Pancreas (tissue), 10 donors: Measurements from ENCODE around the gene CTNNA3. TPM values are rescaled to one million over a fixed set of nuclear protein-coding genes. Genes with fewer than 3 reads are reported as not detected.

Experiments
- ATAC-seq, 4 donors: fragments of 200-7000 bp; cut with Tn5 transposase; one replicate each; pipeline versions ENCODE4 v1.8.0 to v1.9.1; 2020; ENCODE audit warnings: mild to moderate bottlenecking in 4 of 4, moderate library complexity in 4 of 4
- DNase-seq, 6 donors: peaks; one replicate each; pipeline ENCODE4 v3.0.0-alpha.2; 2020
- FAIRE-seq: peaks from 2 replicates; lab custom pipeline; 2012; peaks lifted over from hg19 to GRCh38; lab: Jason Lieb, UNC
- H3K27ac ChIP-seq, 4 donors: fragments of 200-600 bp; sonication (generic); 1 replicate in 3 of 4; 2 replicates in 1 of 4; pipeline versions ENCODE4 v1.5.0 to v1.8.0; 2020
- H3K27me3 ChIP-seq, 4 donors: fragments of 200-600 bp; one replicate each; pipeline ENCODE4 v1.8.0; 2021
- H3K36me3 ChIP-seq, 3 donors: fragments of 200-600 bp; sonication (generic) in 1 of 3; one replicate each; pipeline versions ENCODE4 v1.5.0 to v1.8.0; 2020 to 2021
- H3K4me1 ChIP-seq, 3 donors: fragments of 200-600 bp; one replicate each; pipeline ENCODE4 v1.8.0; 2021
- H3K4me3 ChIP-seq, 4 donors: fragments of 200-600 bp; sonication (generic) in 2 of 4; one replicate each; pipeline versions ENCODE4 v1.5.0 to v1.8.0; 2020 to 2021
- H3K9me3 ChIP-seq, 4 donors: fragments of 200-600 bp; one replicate each; pipeline ENCODE4 v1.8.0; 2021
- WGBS, 2 donors: extraction: QIAGEN DNeasy Blood & Tissue Kit; methylation state at CpG; one replicate each; pipeline ENCODE4 v1.1.7; 2013; 5-methylcytosine and 5-hydroxymethylcytosine counted together
- intact Hi-C, 3 donors: fragments of 100-400 bp; cut with DNase I; formaldehyde crosslinking; loops; one replicate each; pipeline versions ENCODE4 v1.11.1 to v1.14.2; 2022
- polyA plus RNA-seq, 2 donors: library from polyadenylated mRNA; stranded (reverse); fragments of 200-250 nt; gene quantifications; one replicate each; pipeline ENCODE4 v1.2.3, GENCODE V29; 2013
- total RNA-seq, 6 donors: library from RNA; stranded (reverse); fragmentation: NEBNext Ultra II Directional in 4 of 6; extraction: Animal tissue kit (Norgen Biotek cat#: 25700) in 4 of 6; gene quantifications; one replicate each; pipeline versions ENCODE4 v1.2.1 to v1.2.4, GENCODE V29; 2021 to 2023
- TF ChIP-seq, protein P1 (sequence below), 4 donors: fragments of 200-600 bp; sonication (generic) in 3 of 4; IDR thresholded peaks; one replicate each; pipeline versions ENCODE4 v1.5.0 to v1.8.0; 2021; ENCODE audit warnings: antibody characterized with exemption in 4 of 4
- donor health status: healthy with polysubstance abuse.
- donor health status: DM: no; HTN: no; CAD: no; lungs with moderate emphysema.
- donor health status: DM: no; HTN: no; CAD: no.
- donor health status: control.
- donor health status: control.
- donor health status: Bipolar disorder and iron deficiency.
- donor health status: DM: yes; HTN: yes; CAD: no.
- donor health status: DM: no; HTN: no; CAD: no.
- donor health status: DM: no; HTN: no; CAD: no.
- donor health status: DM: yes; HTN: yes; CAD: no.

Gene CTNNA3
- total and polyA plus RNA-seq, 8 donors = 0.02 to 0.83 (median 0.21) TPM

- Histone ChIP-seq H3K27ac (no peak overlapping the region), H3K27me3 (no peaks in the 10 kb centered on the region), H3K36me3 (no peaks in the 10 kb centered on the region), H3K4me3 (no peak overlapping the region), H3K9me3 (no peaks in the 10 kb centered on the region), H3K4me1 (no peaks in the 10 kb centered on the region)
- no peak for ATAC-seq
- 67 to 84% methylated on average over 5 of the region's 5 CpGs for WGBS, 2 donors
- TF ChIP-seq, protein P1, sequence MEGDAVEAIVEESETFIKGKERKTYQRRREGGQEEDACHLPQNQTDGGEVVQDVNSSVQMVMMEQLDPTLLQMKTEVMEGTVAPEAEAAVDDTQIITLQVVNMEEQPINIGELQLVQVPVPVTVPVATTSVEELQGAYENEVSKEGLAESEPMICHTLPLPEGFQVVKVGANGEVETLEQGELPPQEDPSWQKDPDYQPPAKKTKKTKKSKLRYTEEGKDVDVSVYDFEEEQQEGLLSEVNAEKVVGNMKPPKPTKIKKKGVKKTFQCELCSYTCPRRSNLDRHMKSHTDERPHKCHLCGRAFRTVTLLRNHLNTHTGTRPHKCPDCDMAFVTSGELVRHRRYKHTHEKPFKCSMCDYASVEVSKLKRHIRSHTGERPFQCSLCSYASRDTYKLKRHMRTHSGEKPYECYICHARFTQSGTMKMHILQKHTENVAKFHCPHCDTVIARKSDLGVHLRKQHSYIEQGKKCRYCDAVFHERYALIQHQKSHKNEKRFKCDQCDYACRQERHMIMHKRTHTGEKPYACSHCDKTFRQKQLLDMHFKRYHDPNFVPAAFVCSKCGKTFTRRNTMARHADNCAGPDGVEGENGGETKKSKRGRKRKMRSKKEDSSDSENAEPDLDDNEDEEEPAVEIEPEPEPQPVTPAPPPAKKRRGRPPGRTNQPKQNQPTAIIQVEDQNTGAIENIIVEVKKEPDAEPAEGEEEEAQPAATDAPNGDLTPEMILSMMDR (IDR thresholded peaks at IDR 0.05) = no peak
- DNase-seq = no peak
- no peak for FAIRE-seq
- intact Hi-C loops = no loop called here
Measured at GRCh38 chr10:66390926-66391325, 1305.1 kb downstream of the CTNNA3 start.

- Histone ChIP-seq H3K36me3 (no peaks in the 10 kb centered on the region), H3K4me3 (no peak overlapping the region), H3K27ac (no peak overlapping the region), H3K27me3 (no peaks in the 10 kb centered on the region), H3K9me3 (no peaks in the 10 kb centered on the region), H3K4me1 (no peaks in the 10 kb centered on the region)
- TF ChIP-seq, protein P1 (IDR thresholded peaks at IDR 0.05) = no peak
- DNase-seq (no peak), ATAC-seq (no peak), FAIRE-seq (no peak)
- intact Hi-C loops = no loop called here
Measured at GRCh38 chr10:66381045-66381444, 1315.0 kb downstream of the CTNNA3 start.

DNA sequence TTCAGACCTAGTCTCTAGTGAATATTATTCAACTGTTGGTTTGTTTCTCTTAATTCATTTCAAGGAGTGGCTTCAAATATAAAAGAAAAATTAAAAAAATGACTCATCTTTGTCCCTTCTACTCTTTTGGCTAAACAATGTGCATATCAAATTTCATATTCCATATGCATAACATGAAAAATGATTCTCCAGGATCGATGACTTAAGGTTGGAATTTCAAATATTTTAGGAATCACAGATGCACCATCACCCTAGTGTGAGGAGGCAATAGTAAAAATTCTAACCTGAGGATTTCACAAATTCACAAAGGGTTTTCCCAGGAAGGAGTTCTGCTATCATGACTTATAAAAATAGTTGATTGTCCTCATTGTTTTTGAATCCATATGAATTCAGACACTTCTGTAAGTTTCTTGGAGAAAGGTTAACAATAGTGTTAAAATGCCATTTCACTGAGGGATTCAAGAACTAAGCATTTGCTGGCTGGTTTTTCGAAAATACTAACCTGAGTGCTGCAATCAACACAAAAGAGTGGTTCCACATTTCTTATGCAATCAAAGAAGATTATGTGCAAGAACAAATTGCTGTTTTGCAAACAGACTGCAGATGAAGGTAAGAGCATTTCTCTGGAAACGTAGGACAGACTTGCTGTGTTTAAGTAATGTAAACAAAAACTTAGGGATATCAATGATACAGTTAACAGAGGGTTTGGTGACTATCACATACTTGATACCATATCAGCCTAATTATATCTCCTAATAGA is 1317.7 kb downstream of the CTNNA3 start:
- H3K9me3 ChIP-seq = no peaks in the 10 kb centered on the region
- TF ChIP-seq, protein P1 (IDR thresholded peaks at IDR 0.05) = no peak
- intact Hi-C loops = no loop called here
- no peak for ATAC-seq
- no peaks in the 10 kb centered on the region for H3K36me3 ChIP-seq
- H3K27ac ChIP-seq = no peak overlapping the region
- H3K4me1 ChIP-seq = no peaks in the 10 kb centered on the region
- 23 to 26% methylated on average over 3 of the region's 3 CpGs for WGBS, 2 donors
- H3K27me3 ChIP-seq = no peaks in the 10 kb centered on the region
- no peak for FAIRE-seq
- H3K4me3 ChIP-seq = no peak overlapping the region
- no peak for DNase-seq

- no peak overlapping the region for H3K27ac ChIP-seq
- DNase-seq = no peak
- WGBS, 2 donors = 86 to 87% methylated on average over 2 of the region's 2 CpGs
- intact Hi-C loops = no loop called here
- no peak for FAIRE-seq
- TF ChIP-seq, protein P1 (IDR thresholded peaks at IDR 0.05) = no peak
- H3K27me3 ChIP-seq = no peaks in the 10 kb centered on the region
- H3K36me3 ChIP-seq = no peaks in the 10 kb centered on the region
- no peaks in the 10 kb centered on the region for H3K4me1 ChIP-seq
- no peaks in the 10 kb centered on the region for H3K9me3 ChIP-seq
- no peak overlapping the region for H3K4me3 ChIP-seq
- no peak for ATAC-seq
Measured at GRCh38 chr10:66368146-66368545, 1327.8 kb downstream of the CTNNA3 start.

DNA sequence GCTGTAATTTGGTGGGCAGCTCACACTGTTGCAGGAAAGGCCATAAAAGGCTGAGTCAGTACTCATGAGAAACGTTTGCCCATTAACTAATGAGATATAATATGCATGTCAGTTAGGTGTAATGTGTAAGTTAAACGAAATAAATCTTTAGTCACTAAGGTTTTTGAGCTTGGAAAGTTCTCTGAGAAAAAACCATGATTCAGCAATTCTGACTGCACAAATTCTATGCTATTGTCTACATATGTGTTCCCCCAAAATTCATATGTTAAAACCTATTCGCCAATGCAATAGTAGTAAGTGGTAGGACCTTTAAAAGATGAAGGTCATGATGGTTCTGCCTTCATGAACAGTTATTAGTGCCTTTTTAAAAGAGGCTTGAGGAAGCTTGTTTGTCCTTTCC is 1329.8 kb downstream of the CTNNA3 start:
- Histone ChIP-seq H3K4me1 (no peaks in the 10 kb centered on the region), H3K4me3 (no peak overlapping the region), H3K27ac (no peak overlapping the region), H3K9me3 (no peaks in the 10 kb centered on the region), H3K27me3 (no peaks in the 10 kb centered on the region), H3K36me3 (no peaks in the 10 kb centered on the region)
- WGBS, 2 donors = 34 to 46% methylated on average over 3 of the region's 3 CpGs
- no peak for FAIRE-seq
- DNase-seq = no peak
- no peak for ATAC-seq
- TF ChIP-seq, protein P1 (IDR thresholded peaks at IDR 0.05) = no peak
- intact Hi-C loops = no loop called here
